Adrenal gland (tissue), 12 donors: ENCODE results near the gene RTL10. TPM values are rescaled to one million over a fixed set of nuclear protein-coding genes. Genes with fewer than 3 reads are reported as not detected.
A peak's percentile ranks its signal among the peaks of the same experiment; 100 is the strongest.

Experiments
- DNase-seq, 7 donors: peaks; one replicate each; pipeline ENCODE4 v3.0.0-alpha.2; 2019 to 2020
- H3K27ac ChIP-seq, 5 donors: fragments of 200-600 bp; sonication (generic) in 4 of 5; 1 replicate in 3 of 5; 2 replicates in 2 of 5; pipeline versions ENCODE4 v1.5.1 to v1.8.0; 2016 to 2020; ENCODE audit warnings: mild to moderate bottlenecking in 1 of 5
- H3K27me3 ChIP-seq: fragments of 200-600 bp; 2 replicates; pipeline ENCODE4 v1.8.0; 2021
- H3K36me3 ChIP-seq, 2 donors: fragments of 200-600 bp; replicated peaks in 1 of 2; 1 replicate in 1 of 2; 2 replicates in 1 of 2; pipeline versions ENCODE4 v1.5.1 to v1.8.0; 2018 to 2022
- H3K4me1 ChIP-seq, 2 donors: fragments of 200-600 bp; replicated peaks in 1 of 2; 1 replicate in 1 of 2; 2 replicates in 1 of 2; pipeline versions ENCODE4 v1.5.1 to v1.8.0; 2018 to 2021
- H3K4me3 ChIP-seq, 4 donors: fragments of 200-600 bp; sonication (generic) in 3 of 4; one replicate each; pipeline ENCODE4 v1.5.1; 2016 to 2018
- H3K9me3 ChIP-seq, 3 donors: fragments of 200-600 bp; sonication (generic) in 1 of 3; replicated peaks in 1 of 3; 1 replicate in 2 of 3; 2 replicates in 1 of 3; pipeline versions ENCODE4 v1.5.1 to v1.8.0; 2016 to 2021
- CTCF ChIP-seq, 6 experiments: fragments of 450-650 bp in 4 of 6; fragments of 200-600 bp in 2 of 6; sonication (generic) in 1 of 6; IDR thresholded peaks; 1 replicate in 5 of 6; 2 replicates in 1 of 6; pipeline versions ENCODE4 v1.5.1 to v1.8.0; 2016 to 2021; ENCODE audit warnings: antibody characterized with exemption in 6 of 6, mild to moderate bottlenecking in 2 of 6, moderate library complexity in 1 of 6
- POLR2A ChIP-seq, 2 donors: fragments of 450-650 bp; IDR thresholded peaks; one replicate each; pipeline ENCODE4 v1.6.1; 2017; ENCODE audit warnings: antibody characterized with exemption in 2 of 2, mild to moderate bottlenecking in 2 of 2, moderate library complexity in 1 of 2
- WGBS, 4 donors: extraction: QIAGEN DNeasy Blood & Tissue Kit in 2 of 4; methylation state at CpG; one replicate each; pipeline versions ENCODE4 v1.1.5 to v1.1.7; 2013 to 2017; 5-methylcytosine and 5-hydroxymethylcytosine counted together
- intact Hi-C, 2 donors: fragments of 100-400 bp; cut with DNase I; formaldehyde crosslinking; loops; one replicate each; pipeline versions ENCODE4 v1.14.1 to v1.15.0; 2022 to 2023
- polyA plus RNA-seq, 3 donors: library from polyadenylated mRNA; stranded (reverse); fragments of 200-250 nt in 2 of 3; fragments of 350-450 nt in 1 of 3; fragmentation: Illumina TruSeq in 1 of 3; extraction: RNeasy Lipid Tissue Mini Kit (QIAGEN cat#74804) in 1 of 3; gene quantifications; one replicate each; pipeline ENCODE4 v1.2.3, GENCODE V29; 2013 to 2014
- total RNA-seq, 9 donors: library from RNA; depleted of rRNA in 4 of 9; stranded (reverse); fragments of >200 nt in 4 of 9; fragments of 120-200 nt in 1 of 9; fragmentation: NEBNext Ultra II Directional in 1 of 9; extraction: Animal tissue kit (Norgen Biotek cat#: 25700) in 1 of 9; gene quantifications; one replicate each; pipeline versions ENCODE4 v1.1.0 to v1.2.4, GENCODE V29; 2013 to 2023
- donor health status: healthy with polysubstance abuse.
- donor health status: Bipolar disorder and iron deficiency.
- donor health status: DM: yes; HTN: yes; CAD: no.
- donor health status: DM: no; HTN: no; CAD: no.
- donor health status: DM: no; HTN: no; CAD: no.
- donor health status: DM: yes; HTN: yes; CAD: no.

The RTL10 gene
- total and polyA plus RNA-seq, 12 donors = 5.5 to 17.5 (median 11.7) TPM

- peak in 5 of 7 donors; percentile 3 to 43 (median 11) for DNase-seq
- H3K27me3 ChIP-seq = no peaks in the 10 kb centered on the region
These were observed 24.0 kb upstream of the RTL10 start for GRCh38 chr22:19878461-19879245.

DNA sequence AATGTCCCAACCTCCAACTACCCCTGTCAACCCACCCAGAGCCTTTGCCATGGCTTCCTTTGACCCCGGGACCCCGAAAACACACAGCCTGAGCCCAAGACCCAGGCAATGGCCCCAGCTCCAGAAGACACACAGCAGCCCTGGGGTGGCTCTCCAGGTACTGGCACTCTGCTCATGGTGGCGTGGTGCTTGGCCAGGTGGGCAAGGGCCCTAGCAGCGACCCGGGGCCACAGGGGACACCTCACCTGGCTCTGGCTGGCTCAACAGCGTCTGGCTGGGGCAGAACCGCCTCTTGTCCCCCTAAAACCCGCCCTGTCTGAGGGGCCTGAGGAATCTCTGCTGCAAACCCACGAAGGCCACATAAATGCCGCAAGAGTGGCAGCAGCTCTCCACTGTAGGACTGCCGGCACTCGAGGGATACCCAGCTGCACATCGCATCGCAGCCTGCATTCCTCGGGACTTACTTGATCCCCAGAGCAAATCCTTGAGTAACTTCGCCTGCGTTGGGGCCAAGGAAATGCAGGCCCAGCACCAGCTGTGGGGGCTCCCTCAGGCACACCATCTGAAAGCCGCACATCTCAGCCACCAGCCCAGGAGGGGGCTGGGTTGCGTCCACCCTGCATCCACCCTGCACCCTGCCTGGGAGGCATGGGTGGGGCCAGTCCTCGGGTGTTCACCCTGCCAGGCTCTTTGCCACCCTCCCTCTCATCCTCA, 23.1 kb upstream of the RTL10 start:
- H3K27me3 ChIP-seq = no peaks in the 10 kb centered on the region
- H3K4me1 ChIP-seq = no peaks in the 10 kb centered on the region
- no peaks in the 10 kb centered on the region for H3K36me3 ChIP-seq
- WGBS, 4 donors = 92 to 94% (median 94%) methylated on average over 13 to 20 of the region's 20 CpGs
- no peak for TF ChIP-seq POLR2A (IDR thresholded peaks at IDR 0.05)
- TF ChIP-seq CTCF (IDR thresholded peaks at IDR 0.05) = no peak
- H3K4me3 ChIP-seq = no peak overlapping the region
- no peak overlapping the region for H3K27ac ChIP-seq
- DNase-seq = peak in 4 of 7 donors; percentile 1 to 43 (median 10)
- no peaks in the 10 kb centered on the region for H3K9me3 ChIP-seq
- intact Hi-C loops = no loop called here

More at GRCh38 chr22:19878461-19879245, 24.0 kb upstream of the RTL10 start:
- TF ChIP-seq CTCF (IDR thresholded peaks at IDR 0.05) (no peak), POLR2A (IDR thresholded peaks at IDR 0.05) (no peak)
- H3K4me3 ChIP-seq = no peak overlapping the region
- no peaks in the 10 kb centered on the region for H3K36me3 ChIP-seq
- no peaks in the 10 kb centered on the region for H3K9me3 ChIP-seq
- peak overlapping the region in 1 of 5 donors; percentile 36 for H3K27ac ChIP-seq
- no peaks in the 10 kb centered on the region for H3K4me1 ChIP-seq
- intact Hi-C loops = no loop called here
- WGBS, 4 donors = 82 to 86% (median 85%) methylated on average over 12 to 16 of the region's 16 CpGs

GRCh38 chr22:19876941-19877625, 22.4 kb upstream of the RTL10 start:
- WGBS, 4 donors = 86 to 100% (median 91%) methylated on average over 1 to 18 of the region's 18 CpGs
- peak in 4 of 7 donors; percentile 5 to 33 (median 12) for DNase-seq
- no peak for TF ChIP-seq POLR2A (IDR thresholded peaks at IDR 0.05)
- TF ChIP-seq CTCF (IDR thresholded peaks at IDR 0.05) = no peak
- intact Hi-C loops = no loop called here
- no peak overlapping the region for H3K4me3 ChIP-seq
- H3K27ac ChIP-seq = no peak overlapping the region
- no peaks in the 10 kb centered on the region for H3K9me3 ChIP-seq
- no peaks in the 10 kb centered on the region for H3K4me1 ChIP-seq
- no peaks in the 10 kb centered on the region for H3K27me3 ChIP-seq
- no peaks in the 10 kb centered on the region for H3K36me3 ChIP-seq
